ENCODE data around the gene SAMD1.

DNA sequence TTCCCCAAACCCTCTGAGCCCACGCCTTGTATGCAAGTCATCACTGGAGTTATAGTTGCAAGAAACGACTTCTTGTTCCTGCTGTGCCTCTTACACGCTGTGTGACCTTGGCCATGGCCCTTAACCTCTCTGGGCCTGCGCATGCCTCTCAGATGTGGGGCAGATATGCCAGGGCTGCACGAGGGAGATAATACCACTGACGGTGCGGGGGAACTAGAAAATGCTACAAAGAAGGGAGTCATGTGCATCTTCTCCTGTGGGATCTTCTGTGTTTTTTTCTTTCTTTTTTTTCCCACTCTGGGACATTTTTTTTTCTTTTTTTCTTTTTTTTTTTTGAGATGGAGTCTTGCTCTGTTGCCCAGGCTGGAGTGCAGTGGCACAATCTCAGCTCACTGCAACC is 4.3 kb upstream of the SAMD1 start:
- TF ChIP-seq ZKSCAN1 (IDR thresholded peaks at IDR 0.05; ENCODE audit: low read length): no peak
- no peak for TF ChIP-seq MAFG (CRISPR knock-in tag; IDR thresholded peaks at IDR 0.05)
- TF ChIP-seq KDM5A (IDR thresholded peaks at IDR 0.05; ENCODE audit: borderline replicate concordance, low read length): no peak
- TF ChIP-seq, protein P1, sequence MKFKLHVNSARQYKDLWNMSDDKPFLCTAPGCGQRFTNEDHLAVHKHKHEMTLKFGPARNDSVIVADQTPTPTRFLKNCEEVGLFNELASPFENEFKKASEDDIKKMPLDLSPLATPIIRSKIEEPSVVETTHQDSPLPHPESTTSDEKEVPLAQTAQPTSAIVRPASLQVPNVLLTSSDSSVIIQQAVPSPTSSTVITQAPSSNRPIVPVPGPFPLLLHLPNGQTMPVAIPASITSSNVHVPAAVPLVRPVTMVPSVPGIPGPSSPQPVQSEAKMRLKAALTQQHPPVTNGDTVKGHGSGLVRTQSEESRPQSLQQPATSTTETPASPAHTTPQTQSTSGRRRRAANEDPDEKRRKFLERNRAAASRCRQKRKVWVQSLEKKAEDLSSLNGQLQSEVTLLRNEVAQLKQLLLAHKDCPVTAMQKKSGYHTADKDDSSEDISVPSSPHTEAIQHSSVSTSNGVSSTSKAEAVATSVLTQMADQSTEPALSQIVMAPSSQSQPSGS (CRISPR knock-in tag; IDR thresholded peaks at IDR 0.05): no peak
- no peak for TF ChIP-seq HDAC1 (CRISPR knock-in tag; IDR thresholded peaks at IDR 0.05)
- TF ChIP-seq HNRNPH1 (optimal IDR thresholded peaks at IDR 0.05; ENCODE audit: low read depth, low read length): no peak
- TF ChIP-seq SMAD1 (CRISPR knock-in tag; IDR thresholded peaks at IDR 0.05; ENCODE audit: borderline replicate concordance, low read depth): no peak
- TF ChIP-seq, protein P2, sequence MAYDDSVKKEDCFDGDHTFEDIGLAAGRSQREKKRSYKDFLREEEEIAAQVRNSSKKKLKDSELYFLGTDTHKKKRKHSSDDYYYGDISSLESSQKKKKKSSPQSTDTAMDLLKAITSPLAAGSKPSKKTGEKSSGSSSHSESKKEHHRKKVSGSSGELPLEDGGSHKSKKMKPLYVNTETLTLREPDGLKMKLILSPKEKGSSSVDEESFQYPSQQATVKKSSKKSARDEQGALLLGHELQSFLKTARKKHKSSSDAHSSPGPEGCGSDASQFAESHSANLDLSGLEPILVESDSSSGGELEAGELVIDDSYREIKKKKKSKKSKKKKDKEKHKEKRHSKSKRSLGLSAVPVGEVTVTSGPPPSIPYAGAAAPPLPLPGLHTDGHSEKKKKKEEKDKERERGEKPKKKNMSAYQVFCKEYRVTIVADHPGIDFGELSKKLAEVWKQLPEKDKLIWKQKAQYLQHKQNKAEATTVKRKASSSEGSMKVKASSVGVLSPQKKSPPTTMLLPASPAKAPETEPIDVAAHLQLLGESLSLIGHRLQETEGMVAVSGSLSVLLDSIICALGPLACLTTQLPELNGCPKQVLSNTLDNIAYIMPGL (CRISPR knock-in tag; IDR thresholded peaks at IDR 0.05; ENCODE audit: borderline replicate concordance in 1 of 2, low read depth in 1 of 2): no peak
- TF ChIP-seq, protein P3, sequence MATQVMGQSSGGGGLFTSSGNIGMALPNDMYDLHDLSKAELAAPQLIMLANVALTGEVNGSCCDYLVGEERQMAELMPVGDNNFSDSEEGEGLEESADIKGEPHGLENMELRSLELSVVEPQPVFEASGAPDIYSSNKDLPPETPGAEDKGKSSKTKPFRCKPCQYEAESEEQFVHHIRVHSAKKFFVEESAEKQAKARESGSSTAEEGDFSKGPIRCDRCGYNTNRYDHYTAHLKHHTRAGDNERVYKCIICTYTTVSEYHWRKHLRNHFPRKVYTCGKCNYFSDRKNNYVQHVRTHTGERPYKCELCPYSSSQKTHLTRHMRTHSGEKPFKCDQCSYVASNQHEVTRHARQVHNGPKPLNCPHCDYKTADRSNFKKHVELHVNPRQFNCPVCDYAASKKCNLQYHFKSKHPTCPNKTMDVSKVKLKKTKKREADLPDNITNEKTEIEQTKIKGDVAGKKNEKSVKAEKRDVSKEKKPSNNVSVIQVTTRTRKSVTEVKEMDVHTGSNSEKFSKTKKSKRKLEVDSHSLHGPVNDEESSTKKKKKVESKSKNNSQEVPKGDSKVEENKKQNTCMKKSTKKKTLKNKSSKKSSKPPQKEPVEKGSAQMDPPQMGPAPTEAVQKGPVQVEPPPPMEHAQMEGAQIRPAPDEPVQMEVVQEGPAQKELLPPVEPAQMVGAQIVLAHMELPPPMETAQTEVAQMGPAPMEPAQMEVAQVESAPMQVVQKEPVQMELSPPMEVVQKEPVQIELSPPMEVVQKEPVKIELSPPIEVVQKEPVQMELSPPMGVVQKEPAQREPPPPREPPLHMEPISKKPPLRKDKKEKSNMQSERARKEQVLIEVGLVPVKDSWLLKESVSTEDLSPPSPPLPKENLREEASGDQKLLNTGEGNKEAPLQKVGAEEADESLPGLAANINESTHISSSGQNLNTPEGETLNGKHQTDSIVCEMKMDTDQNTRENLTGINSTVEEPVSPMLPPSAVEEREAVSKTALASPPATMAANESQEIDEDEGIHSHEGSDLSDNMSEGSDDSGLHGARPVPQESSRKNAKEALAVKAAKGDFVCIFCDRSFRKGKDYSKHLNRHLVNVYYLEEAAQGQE (IDR thresholded peaks at IDR 0.05; ENCODE audit: borderline replicate concordance in 1 of 2, low read depth in 1 of 2, low read length in 2 of 2): no peak
- TF ChIP-seq, protein P4, sequence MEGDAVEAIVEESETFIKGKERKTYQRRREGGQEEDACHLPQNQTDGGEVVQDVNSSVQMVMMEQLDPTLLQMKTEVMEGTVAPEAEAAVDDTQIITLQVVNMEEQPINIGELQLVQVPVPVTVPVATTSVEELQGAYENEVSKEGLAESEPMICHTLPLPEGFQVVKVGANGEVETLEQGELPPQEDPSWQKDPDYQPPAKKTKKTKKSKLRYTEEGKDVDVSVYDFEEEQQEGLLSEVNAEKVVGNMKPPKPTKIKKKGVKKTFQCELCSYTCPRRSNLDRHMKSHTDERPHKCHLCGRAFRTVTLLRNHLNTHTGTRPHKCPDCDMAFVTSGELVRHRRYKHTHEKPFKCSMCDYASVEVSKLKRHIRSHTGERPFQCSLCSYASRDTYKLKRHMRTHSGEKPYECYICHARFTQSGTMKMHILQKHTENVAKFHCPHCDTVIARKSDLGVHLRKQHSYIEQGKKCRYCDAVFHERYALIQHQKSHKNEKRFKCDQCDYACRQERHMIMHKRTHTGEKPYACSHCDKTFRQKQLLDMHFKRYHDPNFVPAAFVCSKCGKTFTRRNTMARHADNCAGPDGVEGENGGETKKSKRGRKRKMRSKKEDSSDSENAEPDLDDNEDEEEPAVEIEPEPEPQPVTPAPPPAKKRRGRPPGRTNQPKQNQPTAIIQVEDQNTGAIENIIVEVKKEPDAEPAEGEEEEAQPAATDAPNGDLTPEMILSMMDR (CRISPR knock-in tag; IDR thresholded peaks at IDR 0.05): no peak
- TF ChIP-seq NR2F1 (CRISPR knock-in tag; IDR thresholded peaks at IDR 0.05): no peak
- TF ChIP-seq HOXD1 (CRISPR knock-in tag; IDR thresholded peaks at IDR 0.05): no peak
- no peak for TF ChIP-seq CC2D1A (CRISPR knock-in tag; IDR thresholded peaks at IDR 0.05)
- TF ChIP-seq POLR2AphosphoS2 (IDR thresholded peaks at IDR 0.05; ENCODE audit: low read depth, low read length): no peak
